Raji (cell line): ENCODE results near the gene GINM1.

Experiments
- POLR2A ChIP-seq: IDR thresholded peaks from 2 replicates; pipeline ENCODE4 v1.6.1; 2011; ENCODE audit warnings: low read depth, low read length, control low read depth; ENCODE audit not compliant: insufficient read depth

Gene GINM1

DNA sequence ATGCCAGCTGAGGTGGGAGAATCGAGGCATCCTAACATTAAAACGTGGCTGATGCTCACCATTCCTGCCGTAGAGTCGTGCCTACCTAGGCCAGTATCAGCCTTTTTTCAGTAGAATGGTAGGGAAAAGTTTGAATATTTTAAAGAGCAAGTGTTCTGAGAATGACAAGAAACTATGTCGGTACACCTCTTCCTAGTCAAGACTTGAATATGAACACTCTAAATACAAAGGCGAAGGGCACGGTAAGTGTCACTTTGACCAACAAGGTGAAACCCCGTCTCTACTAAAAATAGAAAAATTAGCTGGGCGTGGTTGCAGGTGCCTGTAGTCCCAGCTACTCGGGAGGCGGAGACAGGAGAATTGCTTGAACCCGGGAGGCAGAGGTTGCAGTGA is 1.0 kb downstream of the GINM1 start:
- no peak for TF ChIP-seq POLR2A

DNA sequence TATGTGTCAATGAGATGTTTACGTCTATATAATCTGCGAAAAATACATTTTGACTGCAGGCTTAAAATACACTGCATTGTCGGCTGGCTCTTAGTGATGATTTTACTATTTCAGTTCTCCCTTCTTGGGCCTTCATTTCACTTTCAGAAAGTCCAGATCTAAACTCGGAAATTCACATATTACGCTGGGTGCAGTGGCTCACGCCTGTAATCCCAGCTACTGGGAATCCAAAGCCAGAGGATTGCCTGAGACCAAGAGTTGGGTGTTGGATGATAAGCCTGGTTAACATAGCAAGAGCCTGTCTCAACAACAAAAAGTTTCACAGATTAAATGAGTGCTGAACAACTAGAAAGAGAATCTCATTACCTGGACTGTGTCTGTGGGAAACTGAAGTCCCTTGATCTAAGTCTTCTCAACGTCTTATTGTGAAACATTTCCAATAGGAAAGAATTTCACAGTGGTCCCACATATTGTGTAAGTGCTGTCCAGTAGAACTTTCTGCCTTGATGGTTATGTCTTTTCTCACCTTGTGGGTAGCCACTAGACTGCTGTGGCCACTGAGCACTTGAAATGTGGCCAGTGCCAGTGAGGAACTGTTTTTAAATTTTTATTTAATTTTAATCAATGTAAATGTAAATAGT is 1.9 kb downstream of the GINM1 start:
- no peak for TF ChIP-seq POLR2A

DNA sequence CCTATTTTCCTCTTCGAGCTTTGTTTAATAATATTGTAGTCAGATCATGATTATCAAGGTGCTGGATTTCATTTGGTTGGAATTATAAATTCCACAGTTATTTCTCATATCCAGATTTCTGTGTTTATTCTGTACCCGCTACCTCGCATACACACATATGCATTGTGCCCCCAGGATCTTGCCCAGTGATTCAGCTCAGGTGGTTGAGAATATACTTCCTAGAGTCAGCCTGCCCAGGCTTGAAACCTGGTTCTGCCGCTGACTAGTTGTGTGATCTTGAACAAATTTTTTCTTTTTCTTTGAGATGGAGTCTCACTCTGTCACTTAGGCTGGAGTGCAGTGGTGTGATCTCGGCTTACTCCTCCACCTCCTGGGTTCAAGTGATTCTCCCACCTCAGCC is 14.7 kb downstream of the GINM1 start:
- no peak for TF ChIP-seq POLR2A

DNA sequence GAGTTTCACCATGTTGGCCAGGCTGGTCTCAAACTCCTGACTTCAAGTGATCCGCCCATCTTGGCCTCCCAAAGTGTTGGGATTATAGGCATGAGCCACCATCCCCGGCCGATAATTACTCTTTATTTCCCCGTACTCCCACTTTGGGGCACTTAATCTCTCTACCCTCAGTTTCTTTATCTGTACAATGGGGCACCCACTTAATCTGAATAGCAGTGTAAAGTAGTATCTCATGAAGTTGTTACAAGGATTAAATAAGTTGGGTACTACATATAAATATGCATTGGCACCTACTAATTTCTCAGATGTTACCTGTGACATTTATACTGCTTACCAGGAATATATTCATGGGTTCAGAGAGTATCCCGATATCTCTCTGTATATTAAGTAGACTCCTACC is 15.2 kb downstream of the GINM1 start:
- no peak for TF ChIP-seq POLR2A

DNA sequence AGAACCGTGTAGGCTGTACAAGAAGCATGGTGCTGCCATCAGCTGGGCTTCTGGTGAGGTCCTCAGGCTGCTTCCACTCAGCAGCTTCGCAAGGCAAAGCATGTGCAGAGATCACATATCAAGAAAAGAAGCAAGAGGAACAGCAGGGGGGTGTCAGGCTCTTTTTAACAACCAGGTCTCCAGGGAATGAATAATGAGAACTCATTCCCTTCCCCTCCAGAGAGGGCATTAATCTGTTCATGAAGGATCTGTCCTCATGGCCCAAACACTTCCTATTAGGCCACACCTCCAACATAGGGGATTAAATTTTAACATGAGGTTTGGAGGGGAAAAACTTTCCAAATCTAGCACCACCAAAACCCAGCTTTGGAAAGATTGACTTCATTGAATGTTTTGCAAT is 20.0 kb downstream of the GINM1 start:
- no peak for TF ChIP-seq POLR2A

DNA sequence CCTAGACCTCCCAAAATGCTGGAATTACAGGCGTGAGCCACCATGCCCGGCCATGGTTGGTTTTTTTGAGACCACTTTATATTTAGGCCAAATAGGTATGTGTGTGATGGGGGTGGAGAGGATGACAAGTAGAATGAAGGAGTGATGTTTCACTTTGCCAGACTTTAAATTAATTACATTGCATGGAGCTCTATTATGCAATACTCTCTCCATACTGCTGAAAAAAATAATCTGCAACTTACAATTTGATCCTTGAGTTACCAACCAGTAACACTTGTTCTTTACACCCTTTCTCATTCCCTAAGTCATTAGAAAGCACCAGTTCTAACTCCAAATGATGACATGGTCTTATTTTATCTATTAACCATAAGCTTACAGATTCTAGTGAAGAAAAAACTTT is 26.8 kb downstream of the GINM1 start:
- no peak for TF ChIP-seq POLR2A

DNA sequence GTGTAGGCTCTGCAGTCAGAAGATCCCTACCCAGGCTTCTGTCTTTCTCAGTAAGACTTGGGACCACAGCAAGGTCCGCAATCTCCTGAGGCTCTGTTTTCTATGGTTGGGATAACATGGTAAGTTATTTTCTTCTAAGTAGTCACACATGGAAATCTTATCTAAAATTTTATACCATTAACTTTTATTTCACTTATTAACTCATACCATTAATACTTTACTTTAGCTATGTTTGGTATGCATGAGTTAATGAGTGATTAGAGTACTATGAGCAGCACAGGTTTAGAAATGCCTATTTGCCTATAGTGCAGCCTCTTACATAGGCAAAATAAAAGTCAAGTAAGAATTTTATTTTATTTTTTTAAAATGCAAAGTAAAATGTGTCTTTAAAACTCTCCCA is 27.2 kb downstream of the GINM1 start:
- TF ChIP-seq POLR2A, result no peak

DNA sequence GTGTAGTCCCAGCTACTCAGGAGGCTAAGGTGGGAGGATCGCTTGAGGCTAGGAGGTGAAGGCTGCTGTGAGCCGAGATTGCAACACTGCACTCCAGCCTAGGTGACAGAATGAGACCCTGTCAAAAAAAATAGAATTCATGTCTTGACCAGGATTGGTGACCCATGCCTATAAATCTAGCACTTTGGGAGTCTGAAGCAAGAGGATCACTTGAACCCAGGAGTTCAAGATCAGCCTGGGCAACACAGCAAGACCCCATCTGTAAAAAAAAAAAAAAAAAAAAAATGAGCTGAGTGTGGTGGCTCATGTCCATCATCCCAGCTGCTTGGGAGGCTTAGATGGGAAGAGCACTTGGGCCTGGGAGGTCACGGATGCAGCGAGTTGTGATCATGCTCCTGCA is 34.3 kb downstream of the GINM1 start:
- no peak for TF ChIP-seq POLR2A

DNA sequence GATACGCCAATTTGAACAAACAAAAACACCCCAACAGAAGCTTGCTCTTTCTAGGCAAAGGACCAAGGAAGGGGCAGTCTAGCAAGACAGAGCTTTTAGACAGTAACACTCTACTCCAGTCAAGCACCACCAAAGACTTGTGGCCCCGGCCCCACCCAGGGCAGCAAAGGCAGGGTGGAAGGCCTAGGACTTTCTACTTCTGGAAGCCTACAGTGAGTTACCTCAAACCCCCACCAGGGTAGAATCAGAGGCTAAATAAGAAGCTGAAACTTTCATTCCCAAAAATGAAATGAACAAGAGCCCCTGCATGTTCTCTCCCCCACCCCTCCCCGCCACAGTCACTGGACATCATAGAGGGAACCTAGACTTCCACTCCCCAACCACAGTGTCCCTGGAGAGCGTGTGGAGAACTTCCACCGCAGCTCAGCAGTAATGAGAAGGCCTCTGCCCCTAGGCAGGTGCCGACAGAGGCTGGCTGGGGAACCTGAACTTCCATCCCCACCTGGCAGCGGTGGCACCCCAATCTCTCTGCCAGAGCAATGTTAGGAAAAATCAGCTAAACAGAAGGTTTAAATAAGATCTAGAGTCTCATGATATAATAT is 42.3 kb downstream of the GINM1 start:
- TF ChIP-seq POLR2A, result no peak

DNA sequence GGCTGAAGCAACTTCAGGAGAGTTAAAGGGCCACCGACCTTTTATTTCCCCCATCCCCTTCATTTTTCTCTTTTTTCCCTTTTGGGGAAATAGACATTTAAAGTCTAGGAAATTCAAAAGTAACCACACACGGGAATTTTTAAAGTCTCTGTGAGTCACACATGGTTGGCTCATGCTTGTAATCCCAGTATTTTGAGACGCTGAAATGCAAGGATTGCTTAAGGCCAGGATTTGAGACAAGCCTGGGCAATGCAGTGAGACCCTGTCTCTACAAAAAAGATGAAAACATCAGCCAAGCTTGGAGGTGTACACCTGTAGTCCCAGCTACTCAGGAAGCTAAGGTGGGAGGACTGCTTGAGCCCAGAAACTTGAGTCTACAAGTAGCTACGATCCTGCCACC is 48.2 kb downstream of the GINM1 start:
- TF ChIP-seq POLR2A, result no peak

DNA sequence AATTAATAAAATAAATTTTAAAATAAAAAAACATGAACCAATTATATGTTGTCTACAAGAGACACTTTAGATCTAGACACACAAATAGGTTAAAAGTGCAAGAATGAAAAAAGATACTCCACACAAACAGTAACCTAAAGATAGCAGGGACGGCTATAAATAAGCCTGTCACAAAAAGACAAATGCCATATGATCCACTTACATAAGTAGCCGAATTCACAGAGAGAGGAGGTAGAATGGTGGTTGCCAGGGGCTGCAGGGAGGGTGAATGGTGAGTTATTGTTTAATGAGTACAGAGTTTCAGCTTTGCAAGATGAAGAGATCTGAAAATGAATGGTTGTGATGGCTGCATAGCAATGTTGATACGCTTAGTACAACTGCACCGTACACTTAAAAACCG is 49.6 kb downstream of the GINM1 start:
- TF ChIP-seq POLR2A, result no peak

DNA sequence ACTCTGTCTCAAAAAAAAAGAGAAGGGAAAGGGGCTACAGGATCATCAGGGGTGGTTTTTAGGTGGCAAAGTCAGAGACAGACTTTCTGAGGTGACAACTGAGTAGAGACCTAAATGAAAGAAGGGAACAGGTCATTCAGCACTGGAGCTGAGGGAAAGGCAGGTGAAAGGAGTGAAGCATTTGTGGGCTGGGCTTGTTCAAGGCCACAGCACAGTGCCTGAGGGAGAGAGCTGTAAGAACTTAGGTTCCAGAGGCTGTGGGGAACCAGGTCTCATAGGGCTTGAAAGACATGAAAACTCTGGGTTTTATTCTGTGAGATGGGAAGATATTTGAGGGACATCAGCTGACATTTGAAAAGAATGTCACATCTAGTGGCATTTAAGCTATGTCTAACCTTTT is 61.5 kb downstream of the GINM1 start:
- TF ChIP-seq POLR2A, result no peak

DNA sequence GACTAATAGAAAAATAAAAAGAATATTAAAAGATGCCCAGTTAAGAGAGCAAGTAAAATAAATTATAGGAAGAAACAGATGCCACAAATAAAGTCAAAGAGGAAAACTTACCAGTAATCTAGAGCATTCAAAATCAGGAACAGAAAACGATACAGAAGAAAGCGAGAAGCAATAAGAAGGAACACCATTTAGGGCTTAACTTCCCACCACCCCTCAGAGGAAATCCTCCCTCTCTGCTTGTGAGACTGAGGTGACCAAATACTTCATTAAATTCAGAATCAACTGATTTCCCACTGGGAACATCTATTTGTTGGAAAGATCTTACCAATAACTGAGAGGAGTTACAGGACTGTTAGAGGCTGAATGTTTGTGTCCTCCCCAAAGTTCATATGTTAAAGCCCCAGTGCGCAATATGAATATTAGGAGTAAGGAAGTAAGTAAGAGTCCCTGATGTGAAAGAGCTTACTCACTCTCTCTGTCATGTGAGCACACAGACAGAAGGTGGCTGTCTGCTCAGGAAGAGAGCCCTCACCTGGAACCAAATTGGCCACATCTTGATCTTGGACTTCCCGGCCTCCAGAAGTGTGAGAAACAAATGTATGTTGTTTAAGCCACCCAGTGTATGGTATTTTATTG is 62.8 kb downstream of the GINM1 start:
- no peak for TF ChIP-seq POLR2A

DNA sequence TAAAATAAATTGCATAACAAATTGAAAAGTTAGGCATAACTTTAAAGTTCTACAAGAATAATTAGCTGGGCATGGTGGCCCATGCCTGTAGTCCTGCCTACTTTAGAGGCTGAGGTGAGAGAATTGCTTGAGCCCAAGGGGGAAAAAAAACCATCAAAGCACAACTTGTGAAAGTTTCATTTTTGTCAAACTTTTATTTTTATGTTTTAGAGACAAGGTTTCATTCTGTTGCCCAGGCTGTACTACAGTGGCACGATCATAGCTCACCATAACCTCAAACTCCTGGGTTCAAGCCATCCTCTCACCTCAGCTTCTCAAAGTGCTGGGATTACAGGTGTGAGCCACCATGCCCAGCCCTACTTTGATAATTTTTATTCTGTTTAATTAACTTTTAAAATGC is 68.1 kb downstream of the GINM1 start:
- no peak for TF ChIP-seq POLR2A

DNA sequence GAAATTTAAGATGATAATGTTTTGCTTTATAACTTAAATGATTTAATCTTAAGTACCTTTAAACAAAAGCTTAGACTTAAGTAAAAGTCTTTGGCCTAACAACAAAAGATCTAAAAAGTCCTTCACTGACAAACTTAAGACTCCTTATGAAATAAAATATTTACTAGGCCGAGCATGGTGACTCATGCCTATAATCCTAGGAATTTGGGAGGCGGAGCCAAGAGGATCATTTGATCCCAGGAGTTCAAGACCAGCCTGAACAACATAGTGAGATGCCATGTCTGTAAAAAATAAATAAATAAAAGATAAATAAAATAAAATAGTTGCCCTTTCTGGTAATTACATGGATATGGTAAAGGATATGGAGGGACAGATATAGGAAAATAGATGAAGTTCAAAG is 69.9 kb downstream of the GINM1 start:
- no peak for TF ChIP-seq POLR2A
